HEK293 (cell line): ENCODE measurements around the gene FGF23.
A peak's percentile ranks its signal among the peaks of the same experiment; 100 is the strongest.

Source experiments
- CTCF ChIA-PET: fragments of 350-600 bp; formaldehyde crosslinking; extraction: SDS; loops from one replicate; lab custom pipeline; 2021; ENCODE audit warnings: antibody characterized with exemption; lab: Yijun Ruan, JAX
- POLR2A ChIA-PET: fragments of 300-600 bp; formaldehyde crosslinking; extraction: SDS; loops from one replicate; lab custom pipeline; 2020; ENCODE audit warnings: antibody characterized with exemption, inconsistent platforms; lab: Yijun Ruan, JAX
- H3K27ac ChIP-seq: fragments of 200-500 bp; sonication (Bioruptor generic); 2 replicates; pipeline ENCODE4 v1.5.1; 2014; ENCODE audit warnings: low read depth, low read length, control low read depth, inconsistent platforms; ENCODE audit errors: extremely low read depth
- H3K36me3 ChIP-seq, 2 experiments: fragments of 200-500 bp in 1 of 2; sonication (Bioruptor generic) in 1 of 2; 1 replicate in 1 of 2; 2 replicates in 1 of 2; pipeline ENCODE4 v1.5.1; 2014 to 2017; ENCODE audit warnings: inconsistent platforms in 2 of 2, low read length in 2 of 2; ENCODE audit not compliant: control insufficient read depth in 2 of 2, insufficient read depth in 1 of 2
- H3K4me1 ChIP-seq: fragments of 200-500 bp; sonication (Bioruptor generic); 2 replicates; pipeline ENCODE4 v1.5.1; 2014; ENCODE audit warnings: mild to moderate bottlenecking, low read length, inconsistent platforms; ENCODE audit not compliant: control insufficient read depth, insufficient read depth
- H3K4me3 ChIP-seq: 2 replicates; pipeline ENCODE4 v1.5.1; 2011; ENCODE audit warnings: low read depth, mild to moderate bottlenecking, control low read depth, low read length, moderate library complexity
- H3K9me3 ChIP-seq: fragments of 200-500 bp; sonication (Bioruptor generic); 2 replicates; pipeline ENCODE4 v1.5.1; 2014; ENCODE audit warnings: low read depth, low read length, inconsistent platforms; ENCODE audit not compliant: control insufficient read depth, insufficient read depth
- EGR2 ChIP-seq: fragments of 450-650 bp; formaldehyde crosslinking; IDR thresholded peaks from 2 replicates; pipeline ENCODE4 v1.5.1; 2016; ENCODE audit warnings: low read depth, missing biosample characterization, missing genetic modification characterization
- ELK4 ChIP-seq: IDR thresholded peaks from 2 replicates; pipeline ENCODE4 v1.6.1; 2011; ENCODE audit warnings: mild to moderate bottlenecking, low read depth, low read length, borderline replicate concordance
- GLI4 ChIP-seq: fragments of 450-650 bp; formaldehyde crosslinking; IDR thresholded peaks from 2 replicates; pipeline ENCODE4 v1.5.1; 2016; ENCODE audit warnings: missing biosample characterization, missing genetic modification characterization
- HIC1 ChIP-seq: fragments of 450-650 bp; formaldehyde crosslinking; IDR thresholded peaks from 2 replicates; pipeline ENCODE4 v1.5.1; 2016; ENCODE audit warnings: missing biosample characterization, missing genetic modification characterization
- KLF1 ChIP-seq: fragments of 450-650 bp; formaldehyde crosslinking; IDR thresholded peaks from 2 replicates; pipeline ENCODE4 v1.5.1; 2016; ENCODE audit warnings: missing biosample characterization, missing genetic modification characterization
- KLF10 ChIP-seq: fragments of 450-650 bp; IDR thresholded peaks from 2 replicates; pipeline ENCODE4 v1.5.1; 2018; ENCODE audit warnings: missing biosample characterization, mild to moderate bottlenecking, missing genetic modification characterization
- KLF16 ChIP-seq: fragments of 450-650 bp; formaldehyde crosslinking; IDR thresholded peaks from 2 replicates; pipeline ENCODE4 v1.5.1; 2017; ENCODE audit warnings: missing biosample characterization, missing genetic modification characterization
- KLF9 ChIP-seq: fragments of 450-650 bp; formaldehyde crosslinking; IDR thresholded peaks from 2 replicates; pipeline ENCODE4 v1.5.1; 2016; ENCODE audit warnings: missing biosample characterization, missing genetic modification characterization, low read depth
- SALL2 ChIP-seq: fragments of 450-650 bp; formaldehyde crosslinking; IDR thresholded peaks from 2 replicates; pipeline ENCODE4 v1.5.0; 2017; ENCODE audit warnings: missing biosample characterization, mild to moderate bottlenecking, missing genetic modification characterization, borderline replicate concordance
- SP2 ChIP-seq: fragments of 450-650 bp; formaldehyde crosslinking; IDR thresholded peaks from 2 replicates; pipeline ENCODE4 v1.5.1; 2016; ENCODE audit warnings: missing biosample characterization, missing genetic modification characterization
- SP7 ChIP-seq: fragments of 450-650 bp; formaldehyde crosslinking; IDR thresholded peaks from 2 replicates; pipeline ENCODE4 v1.5.1; 2016; ENCODE audit warnings: missing biosample characterization, missing genetic modification characterization
- ZBTB1 ChIP-seq: fragments of 450-650 bp; formaldehyde crosslinking; IDR thresholded peaks from 2 replicates; pipeline ENCODE4 v1.5.1; 2016; ENCODE audit warnings: missing biosample characterization, missing genetic modification characterization
- ZBTB17 ChIP-seq: fragments of 450-650 bp; formaldehyde crosslinking; IDR thresholded peaks from 2 replicates; pipeline ENCODE4 v1.5.1; 2016; ENCODE audit warnings: missing biosample characterization, missing genetic modification characterization
- ZBTB21 ChIP-seq: fragments of 450-650 bp; formaldehyde crosslinking; IDR thresholded peaks from 2 replicates; pipeline ENCODE4 v1.5.1; 2017; ENCODE audit warnings: missing biosample characterization, missing genetic modification characterization
- ZBTB8A ChIP-seq: fragments of 450-650 bp; formaldehyde crosslinking; IDR thresholded peaks from 2 replicates; pipeline ENCODE4 v1.5.1; 2016; ENCODE audit warnings: missing biosample characterization, missing genetic modification characterization
- ZFP37 ChIP-seq: fragments of 450-650 bp; formaldehyde crosslinking; IDR thresholded peaks from 2 replicates; pipeline ENCODE4 v1.5.1; 2016; ENCODE audit warnings: missing biosample characterization, missing genetic modification characterization
- ZFP69B ChIP-seq: fragments of 450-650 bp; formaldehyde crosslinking; IDR thresholded peaks from 2 replicates; pipeline ENCODE4 v1.5.1; 2016; ENCODE audit warnings: missing biosample characterization, missing genetic modification characterization
- ZNF2 ChIP-seq: fragments of 450-650 bp; formaldehyde crosslinking; IDR thresholded peaks from 2 replicates; pipeline ENCODE4 v1.5.1; 2016; ENCODE audit warnings: missing biosample characterization, missing genetic modification characterization
- ZNF24 ChIP-seq: fragments of 450-650 bp; formaldehyde crosslinking; IDR thresholded peaks from 2 replicates; pipeline ENCODE4 v1.5.1; 2016; ENCODE audit warnings: missing biosample characterization, missing genetic modification characterization
- ZNF335 ChIP-seq: fragments of 450-650 bp; formaldehyde crosslinking; conservative IDR thresholded peaks from 2 replicates; pipeline ENCODE4 v1.5.1; 2016; ENCODE audit warnings: missing biosample characterization, missing genetic modification characterization
- ZNF341 ChIP-seq: fragments of 450-650 bp; formaldehyde crosslinking; IDR thresholded peaks from 2 replicates; pipeline ENCODE4; 2016; ENCODE audit warnings: low read depth, missing biosample characterization, missing genetic modification characterization
- ZNF514 ChIP-seq: fragments of 450-650 bp; formaldehyde crosslinking; IDR thresholded peaks from 2 replicates; pipeline ENCODE4 v1.5.1; 2016; ENCODE audit warnings: missing biosample characterization, missing genetic modification characterization
- ZNF600 ChIP-seq: fragments of 450-650 bp; formaldehyde crosslinking; IDR thresholded peaks from 2 replicates; pipeline ENCODE4 v1.5.1; 2016; ENCODE audit warnings: missing biosample characterization, missing genetic modification characterization
- ZNF610 ChIP-seq: fragments of 450-650 bp; formaldehyde crosslinking; IDR thresholded peaks from 2 replicates; pipeline ENCODE4 v1.5.1; 2016; ENCODE audit warnings: missing biosample characterization, missing genetic modification characterization, borderline replicate concordance
- ZNF629 ChIP-seq: fragments of 450-650 bp; formaldehyde crosslinking; IDR thresholded peaks from 2 replicates; pipeline ENCODE4 v1.5.1; 2017; ENCODE audit warnings: missing biosample characterization, missing genetic modification characterization
- ZNF692 ChIP-seq: fragments of 450-650 bp; formaldehyde crosslinking; IDR thresholded peaks from 2 replicates; pipeline ENCODE4 v1.5.1; 2016; ENCODE audit warnings: missing biosample characterization, missing genetic modification characterization
- ZNF707 ChIP-seq: fragments of 450-650 bp; formaldehyde crosslinking; IDR thresholded peaks from 2 replicates; pipeline ENCODE4 v1.5.1; 2016; ENCODE audit warnings: missing biosample characterization, missing genetic modification characterization
- ZNF76 ChIP-seq: fragments of 450-650 bp; formaldehyde crosslinking; IDR thresholded peaks from 2 replicates; pipeline ENCODE4; 2016; ENCODE audit warnings: low read depth, missing biosample characterization, missing genetic modification characterization, borderline replicate concordance
- ZNF768 ChIP-seq: fragments of 450-650 bp; formaldehyde crosslinking; IDR thresholded peaks from 2 replicates; pipeline ENCODE4 v1.5.1; 2018; ENCODE audit warnings: missing biosample characterization, mild to moderate bottlenecking, missing genetic modification characterization
- ZSCAN5A ChIP-seq: fragments of 450-650 bp; formaldehyde crosslinking; IDR thresholded peaks from 2 replicates; pipeline ENCODE4 v1.5.1; 2016; ENCODE audit warnings: missing biosample characterization, missing genetic modification characterization

Gene FGF23

GRCh38 chr12:4320497-4320852 is 59.0 kb downstream of the FGF23 start:
- H3K36me3 ChIP-seq = peaks cover 3 to 9% of the 10 kb centered on the region in 2 experiments; a peak in 2 of 3 replicates
- CTCF ChIA-PET = interaction anchor here (0.6 kb wide), 1 partner anchor 1425 kb away, joined by 3 read pairs; no protein-coding TSS in a partner anchor
- H3K27ac ChIP-seq = peak overlapping the region; percentile 66
- TF ChIP-seq ZSCAN5A (tag by site-specific recombination) (0 out of 2 replicates have a peak, but pooled peaks have one; percentile 56), ZNF707 (no peak), ZBTB17 (tag by site-specific recombination) (peak; percentile 62; the same call in 1 of the 2 replicates), KLF1 (tag by site-specific recombination) (peak; percentile 12; the same call in 1 of the 2 replicates), EGR2 (0 out of 2 replicates have a peak, but pooled peaks have one; percentile 29), ZNF2 (tag by site-specific recombination) (peak; percentile 25; the same call in 1 of the 2 replicates), ZFP37 (tag by site-specific recombination) (peak; percentile 33; the same call in 1 of the 2 replicates), SALL2 (tag by site-specific recombination) (no peak), KLF10 (tag by site-specific recombination) (no peak), KLF16 (peak; percentile 53; the same call in 1 of the 2 replicates), ZNF610 (tag by site-specific recombination) (0 out of 2 replicates have a peak, but pooled peaks have one; percentile 19), ZBTB1 (no peak), ZBTB8A (tag by site-specific recombination) (peak; percentile 4; the same call in 1 of the 2 replicates), KLF9 (tag by site-specific recombination) (peak; percentile 51), ZNF514 (no peak), ZNF335 (tag by site-specific recombination) (peak; percentile 69), ZNF24 (0 out of 2 replicates have a peak, but pooled peaks have one; percentile 23), ZNF768 (no peak), ZBTB21 (tag by site-specific recombination) (0 out of 2 replicates have a peak, but pooled peaks have one; percentile 48), ZNF692 (no peak), ZNF341 (tag by site-specific recombination) (0 out of 2 replicates have a peak, but pooled peaks have one; percentile 15), HIC1 (no peak), SP2 (tag by site-specific recombination) (peak; percentile 42), ZNF600 (tag by site-specific recombination) (0 out of 2 replicates have a peak, but pooled peaks have one; percentile 18), ZNF76 (tag by site-specific recombination) (peak; percentile 42; the same call in 1 of the 2 replicates), SP7 (tag by site-specific recombination) (peak; percentile 31; the same call in 1 of the 2 replicates), ZFP69B (tag by site-specific recombination) (0 out of 2 replicates have a peak, but pooled peaks have one; percentile 31), GLI4 (tag by site-specific recombination) (0 out of 2 replicates have a peak, but pooled peaks have one; percentile 30), ZNF629 (tag by site-specific recombination) (no peak), ELK4 (no peak)
- H3K4me1 ChIP-seq = peaks cover 3% of the 10 kb centered on the region; the same call in 1 of the 2 replicates
- POLR2A ChIA-PET = interaction anchor here (1.5 to 1.9 kb wide), 2 partner anchors 44 to 47 kb away, joined by 4 to 9 read pairs; partner anchors contain the start of gene CCND2
- H3K9me3 ChIP-seq = no peaks in the 10 kb centered on the region
- peak overlapping the region; percentile 43 for H3K4me3 ChIP-seq
